Kasumi-1 (cell line): ENCODE data around the gene OGFOD2.

Experiments
- DNase-seq, 2 experiments: peaks; one replicate each; lab custom pipeline; 2025; lab: John Stamatoyannopoulos, UW

Gene OGFOD2

DNA sequence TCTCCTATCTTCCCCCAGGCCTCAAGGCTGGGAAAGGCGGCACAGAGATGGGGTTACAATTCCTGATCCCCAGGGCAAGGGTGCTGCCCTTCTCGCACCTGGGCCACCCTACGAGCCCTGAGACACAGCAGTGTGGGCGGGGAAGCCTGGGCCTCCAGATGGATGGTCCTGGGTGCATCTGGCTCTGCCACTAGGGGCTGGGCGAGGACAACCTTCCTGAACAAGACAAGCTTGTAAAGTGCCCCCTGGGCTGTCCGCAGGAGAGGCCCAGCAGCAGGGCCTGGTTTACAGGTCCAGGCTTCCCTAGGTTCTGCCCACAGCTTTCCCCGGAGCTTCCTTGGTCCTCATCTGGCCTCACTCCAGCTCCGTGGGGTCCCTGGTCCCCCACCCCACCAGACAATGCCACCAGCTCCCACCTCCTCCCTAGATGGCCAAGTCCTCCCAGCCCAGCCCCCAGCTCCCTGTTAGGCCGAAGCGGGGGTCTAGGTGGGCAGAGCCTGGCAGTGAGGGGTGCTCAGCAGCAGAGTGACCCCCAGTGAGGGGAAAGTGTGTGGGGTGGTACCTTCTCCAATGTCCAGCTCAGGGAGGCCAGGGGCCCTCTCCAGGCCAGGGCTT, 14.3 kb downstream of the OGFOD2 start:
- no peak for DNase-seq

- no peak for DNase-seq
These were observed 14.9 kb downstream of the OGFOD2 start for GRCh38 chr12:122989874-122990419.

- DNase-seq, result no peak
These were observed 15.5 kb downstream of the OGFOD2 start for GRCh38 chr12:122990561-122990960.

- DNase-seq, result no peak
These were observed 16.0 kb downstream of the OGFOD2 start for GRCh38 chr12:122990961-122991622.

GRCh38 chr12:122991623-122992275, 16.7 kb downstream of the OGFOD2 start:
- DNase-seq, result no peak

DNA sequence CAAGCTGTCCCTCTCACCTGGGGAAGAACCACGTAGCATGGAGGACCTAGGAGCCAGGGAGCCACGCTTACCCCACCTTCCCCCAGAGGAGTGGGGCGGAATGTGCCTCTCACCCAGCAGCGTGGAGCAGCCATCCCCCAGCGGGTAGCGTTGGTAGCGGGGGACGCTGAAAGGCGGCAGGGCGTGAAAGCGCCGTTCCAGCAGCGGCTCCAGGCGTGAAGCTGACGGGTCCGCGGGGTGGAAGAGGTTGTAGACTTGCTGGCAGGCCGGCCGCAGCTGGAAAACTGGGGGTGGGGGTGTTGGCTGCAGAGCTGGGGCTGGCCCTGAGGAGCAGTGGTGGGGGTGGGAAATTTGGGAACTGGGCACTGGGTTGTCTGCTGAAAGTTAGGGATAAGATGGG, 17.3 kb downstream of the OGFOD2 start:
- no peak for DNase-seq

- no peak for DNase-seq
These were observed 19.2 kb downstream of the OGFOD2 start for GRCh38 chr12:122994140-122994675.

DNA sequence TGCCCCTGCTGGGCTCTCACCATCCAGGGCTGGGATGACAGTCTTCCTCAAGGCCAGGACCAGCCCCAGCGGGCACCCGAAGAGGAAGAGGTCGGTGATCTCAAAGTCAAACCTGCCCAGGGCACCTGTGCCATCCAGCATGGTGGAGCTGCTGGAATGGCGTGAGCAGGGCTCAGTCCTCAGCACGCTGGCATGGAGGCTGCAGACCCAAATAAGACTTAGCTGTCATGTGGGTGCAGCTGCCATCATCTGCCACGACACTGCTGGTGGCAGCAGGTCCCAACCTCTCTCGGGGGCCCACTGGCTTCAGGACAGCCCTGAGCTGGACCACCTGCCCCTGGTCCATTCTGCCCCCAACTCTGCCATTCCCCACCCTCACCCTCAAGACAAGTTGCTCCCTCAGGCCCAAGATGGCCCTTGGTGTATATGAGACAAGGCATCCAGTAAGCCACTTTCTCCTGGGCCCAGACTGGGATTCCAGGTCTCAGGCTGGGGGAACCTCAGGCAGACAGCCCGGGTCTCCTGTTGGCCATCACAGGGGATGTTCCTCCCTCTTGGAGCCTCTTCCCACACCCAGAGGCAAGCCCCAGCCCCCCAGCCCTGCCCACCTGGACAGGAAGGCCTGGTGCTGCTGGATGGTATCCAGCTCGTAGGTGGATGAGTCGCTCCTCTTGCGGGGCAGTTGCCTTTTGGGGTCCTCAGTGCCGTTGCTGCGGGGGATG, 19.9 kb downstream of the OGFOD2 start:
- no peak for DNase-seq

GRCh38 chr12:122995503-122996187, 20.6 kb downstream of the OGFOD2 start:
- no peak for DNase-seq

DNA sequence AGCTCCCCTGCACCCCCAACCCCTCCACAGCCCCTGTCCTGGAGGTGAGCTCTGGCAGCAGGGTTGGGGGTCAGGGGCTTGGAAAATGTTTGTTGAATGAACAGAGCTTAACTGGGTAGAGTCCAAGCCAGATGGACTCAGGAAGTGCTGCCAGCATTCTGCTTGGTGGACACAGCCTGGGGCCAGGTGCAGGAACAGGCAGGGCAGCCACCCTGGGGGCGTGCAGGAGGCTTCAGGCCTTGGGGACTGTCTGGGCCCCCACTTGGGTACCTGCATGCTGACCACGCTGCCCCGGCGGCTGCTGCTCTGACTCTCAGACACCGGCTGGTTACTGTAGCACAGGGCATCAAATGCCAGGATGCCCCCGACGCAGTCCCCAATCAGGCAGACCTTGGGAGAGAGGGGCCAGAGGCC, 21.2 kb downstream of the OGFOD2 start:
- DNase-seq, result no peak

DNA sequence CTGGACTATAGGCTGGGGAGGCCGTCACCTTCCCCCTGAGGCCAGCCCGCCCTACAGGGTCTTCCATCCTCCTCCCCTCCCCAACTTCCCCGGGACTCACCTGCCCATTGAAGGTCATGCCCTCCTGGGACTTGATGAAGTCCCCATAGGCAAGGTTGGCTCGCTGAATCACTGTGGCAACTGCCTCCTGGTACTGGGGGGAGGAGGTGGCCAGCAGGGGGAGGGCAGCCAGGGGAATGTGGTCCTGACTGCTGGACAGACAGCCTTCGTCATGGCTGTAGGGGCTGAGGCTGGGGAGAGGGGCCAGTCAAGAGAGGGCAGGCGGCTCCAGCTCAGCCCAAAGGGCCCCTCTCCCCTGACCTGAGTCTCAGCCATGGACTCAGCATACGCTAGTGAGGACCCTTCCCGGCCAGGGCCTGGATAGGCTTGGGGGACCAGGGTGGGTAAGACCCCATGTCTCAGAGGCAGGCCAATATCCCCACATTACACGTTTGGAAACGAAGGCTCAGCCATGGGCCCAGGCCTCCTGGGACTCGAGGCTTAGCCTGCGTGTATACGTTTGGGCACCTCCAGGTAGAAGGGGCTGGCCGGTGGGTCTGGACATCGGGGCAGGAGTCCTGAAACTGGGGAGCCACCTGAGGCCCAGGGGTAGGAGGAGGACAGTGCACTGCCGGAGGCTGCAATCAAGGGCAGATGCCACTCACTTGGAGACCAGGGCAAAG, 21.7 kb downstream of the OGFOD2 start:
- DNase-seq, result no peak

- no peak for DNase-seq
These were observed 22.6 kb downstream of the OGFOD2 start for GRCh38 chr12:122997343-122998250.

GRCh38 chr12:122998316-122998715, 23.3 kb downstream of the OGFOD2 start:
- no peak for DNase-seq

GRCh38 chr12:122999196-122999946, 24.3 kb downstream of the OGFOD2 start:
- no peak for DNase-seq

GRCh38 chr12:122999986-123000420, 25.0 kb downstream of the OGFOD2 start:
- no peak for DNase-seq

- no peak for DNase-seq
These were observed 25.5 kb downstream of the OGFOD2 start for GRCh38 chr12:123000578-123000977.

GRCh38 chr12:123001464-123001863, 26.4 kb downstream of the OGFOD2 start:
- no peak for DNase-seq

- no peak for DNase-seq
These were observed 28.2 kb downstream of the OGFOD2 start for GRCh38 chr12:123003257-123003656.

- DNase-seq, result no peak
These were observed 29.2 kb downstream of the OGFOD2 start for GRCh38 chr12:123004287-123004686.
